ENCODE data around the gene EIF4EBP2.
A peak's percentile ranks its signal among the peaks of the same experiment; 100 is the strongest.

EIF4EBP2 gene

DNA sequence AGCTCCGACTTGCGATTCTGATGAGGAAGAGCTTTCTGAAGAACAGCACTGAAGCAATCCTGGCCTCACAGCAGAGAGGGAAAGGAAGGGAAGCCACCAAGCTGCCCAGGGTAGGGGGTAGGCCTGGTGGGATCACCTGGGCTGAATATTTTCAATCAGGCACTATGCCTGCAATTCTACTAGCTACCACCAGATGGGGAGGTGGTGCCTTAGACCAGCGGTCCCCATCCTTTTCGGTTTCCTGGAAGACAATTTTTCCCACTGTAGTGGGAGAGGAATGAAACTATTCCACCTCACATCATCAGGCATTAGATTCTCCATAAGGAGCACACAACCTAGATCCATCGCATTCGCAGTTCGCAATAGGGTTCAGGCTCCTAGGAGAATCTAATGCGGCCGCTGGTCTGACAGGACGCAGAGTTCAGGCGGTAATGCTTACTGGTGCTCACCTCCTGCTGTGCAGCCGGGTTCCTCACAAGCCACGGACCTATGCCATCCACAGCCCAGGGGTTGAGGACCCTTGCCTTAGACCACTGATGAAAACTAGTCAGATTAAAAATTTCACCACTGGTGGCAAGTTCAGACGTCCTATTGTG is 24.3 kb upstream of the EIF4EBP2 start:
- DNase-seq: no peak

DNA sequence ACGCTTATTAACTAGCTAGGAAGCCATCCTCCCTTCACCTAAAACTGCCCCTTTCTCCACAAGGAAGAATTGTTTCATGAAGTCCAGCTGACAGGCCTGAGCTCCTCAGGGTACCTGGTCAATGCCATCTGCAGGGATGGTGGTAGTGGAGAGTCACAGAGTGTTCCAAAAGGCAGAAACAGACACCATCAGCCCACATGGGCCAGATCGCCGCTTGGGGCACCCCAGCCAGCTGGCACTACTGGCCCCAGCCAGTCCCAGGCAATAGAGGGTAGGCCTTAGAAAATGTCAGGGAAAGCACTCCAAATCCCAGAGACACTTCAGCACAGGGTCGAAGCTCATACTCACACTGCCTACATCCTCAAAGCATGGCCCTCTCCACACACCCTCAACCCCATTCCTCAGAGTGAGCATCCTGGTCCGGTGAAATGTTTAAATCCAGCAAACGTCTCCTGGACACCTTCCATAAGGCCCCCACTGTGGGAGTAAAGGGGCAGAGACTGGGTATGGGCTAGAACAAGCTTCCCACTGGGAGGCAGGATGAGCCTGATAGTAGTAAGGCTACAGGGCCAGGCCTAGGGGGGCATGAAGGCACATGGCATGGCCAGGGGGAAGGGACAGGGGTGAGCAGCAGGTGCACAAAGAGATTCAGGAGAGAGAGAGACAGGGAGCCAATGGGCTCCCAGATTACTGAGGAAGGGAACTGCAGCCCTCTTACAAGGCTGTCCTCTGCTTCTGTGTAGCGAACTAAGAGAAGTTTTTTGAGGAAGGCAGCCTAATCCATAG is 23.4 kb upstream of the EIF4EBP2 start:
- DNase-seq: no peak

DNA sequence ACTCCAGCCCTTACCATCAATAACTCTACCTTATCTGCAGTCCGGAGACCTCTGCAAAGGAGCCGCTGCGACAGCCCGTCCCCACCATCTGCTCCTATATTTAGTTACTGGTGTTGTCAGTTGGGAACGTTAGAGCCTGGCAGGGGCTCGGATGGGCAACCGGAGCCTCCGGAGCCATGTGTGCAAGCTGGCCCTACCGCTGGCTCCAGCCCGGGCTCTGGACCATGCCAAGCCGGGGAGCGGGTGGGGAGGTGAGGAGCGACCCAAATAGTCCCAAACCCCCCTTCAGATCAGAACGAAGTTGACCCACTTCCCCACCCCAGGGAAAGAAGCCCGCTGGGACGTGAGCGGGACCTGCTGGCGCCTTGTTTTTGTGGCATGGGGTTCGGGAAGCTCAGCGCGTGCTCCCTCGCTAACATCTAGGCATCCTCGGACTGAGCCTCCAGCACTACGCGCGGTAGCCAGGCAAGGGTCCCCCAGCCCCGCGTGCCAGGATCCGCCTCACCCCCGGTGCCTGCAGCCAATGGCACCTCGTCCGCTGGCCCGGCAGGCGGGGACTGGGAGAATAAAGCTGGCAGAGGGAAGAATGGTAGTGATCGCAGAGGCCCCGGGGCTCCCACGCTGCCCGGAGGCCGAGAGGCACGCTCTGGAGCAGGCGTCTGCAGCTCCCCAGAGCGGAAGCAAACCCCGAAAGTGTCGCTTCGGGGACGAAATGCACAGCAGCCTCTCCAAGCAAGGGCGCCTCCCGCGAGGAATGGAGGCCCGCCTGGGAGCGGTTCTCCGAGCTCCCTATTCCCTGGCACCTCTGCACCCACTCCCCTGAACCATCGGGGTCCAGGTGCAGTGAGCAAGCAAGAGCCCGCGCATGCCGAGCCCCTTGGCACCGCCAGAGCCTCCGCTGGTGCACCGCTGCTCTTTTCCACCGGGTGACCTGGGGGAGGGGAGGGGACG is 22.2 kb upstream of the EIF4EBP2 start:
- no peak for DNase-seq

DNA sequence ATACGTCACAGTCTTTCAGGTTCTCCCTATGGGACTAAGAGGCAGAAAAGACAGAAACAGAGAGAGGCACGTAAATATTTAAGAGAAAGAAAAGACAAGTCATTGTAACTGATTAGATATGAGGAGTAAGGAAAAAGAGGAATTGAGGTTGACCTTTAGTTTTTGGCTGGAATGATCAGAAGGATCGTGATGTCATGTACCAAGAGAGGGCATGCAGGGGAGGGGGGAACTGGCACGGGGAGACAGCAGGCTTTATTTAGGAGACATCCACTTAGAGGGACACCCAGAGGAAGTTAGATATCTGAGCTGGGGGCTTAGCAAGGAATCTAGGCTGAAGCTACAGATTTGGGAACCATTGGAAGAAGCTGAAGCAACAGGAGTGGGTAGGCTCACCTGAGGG is 12.3 kb upstream of the EIF4EBP2 start:
- no peak for DNase-seq

DNA sequence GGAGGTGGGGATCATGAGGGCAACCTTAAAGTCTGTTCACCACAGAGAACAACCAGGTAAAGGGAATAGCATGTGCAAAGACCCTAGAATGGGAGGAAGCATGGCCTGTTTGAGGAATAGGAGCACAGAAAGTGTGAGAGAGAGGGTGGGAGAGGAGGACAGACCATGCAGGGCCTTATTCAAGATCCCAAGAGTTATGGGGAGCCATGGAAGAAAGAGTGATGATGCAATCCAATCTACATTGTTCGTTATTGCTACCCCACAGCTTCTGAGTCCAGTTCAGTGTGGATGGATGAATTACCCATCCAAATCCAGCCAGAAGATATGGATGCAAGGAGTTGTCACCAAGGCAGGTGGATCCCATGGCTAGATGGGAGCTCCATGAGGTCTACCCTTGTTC is 7.8 kb upstream of the EIF4EBP2 start:
- DNase-seq: no peak

DNA sequence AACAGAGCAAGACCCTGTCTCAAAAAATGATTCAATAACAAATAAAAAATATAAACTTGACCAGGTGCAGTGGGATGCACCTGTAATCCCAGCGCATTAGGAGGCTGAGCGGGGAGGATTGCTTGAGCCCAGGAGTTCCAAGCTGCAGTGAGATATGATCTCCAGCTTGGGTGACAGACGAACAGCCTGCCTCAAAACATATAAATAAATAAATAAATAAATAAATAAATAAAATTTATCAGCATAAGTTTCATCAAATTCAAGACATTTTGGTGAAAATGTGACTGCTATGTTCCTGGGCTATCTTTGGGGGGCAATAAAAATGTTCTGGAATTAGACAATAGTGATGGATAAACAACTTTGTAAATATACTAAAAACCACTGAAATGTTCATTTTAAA is 4.8 kb upstream of the EIF4EBP2 start:
- DNase-seq: no peak

DNA sequence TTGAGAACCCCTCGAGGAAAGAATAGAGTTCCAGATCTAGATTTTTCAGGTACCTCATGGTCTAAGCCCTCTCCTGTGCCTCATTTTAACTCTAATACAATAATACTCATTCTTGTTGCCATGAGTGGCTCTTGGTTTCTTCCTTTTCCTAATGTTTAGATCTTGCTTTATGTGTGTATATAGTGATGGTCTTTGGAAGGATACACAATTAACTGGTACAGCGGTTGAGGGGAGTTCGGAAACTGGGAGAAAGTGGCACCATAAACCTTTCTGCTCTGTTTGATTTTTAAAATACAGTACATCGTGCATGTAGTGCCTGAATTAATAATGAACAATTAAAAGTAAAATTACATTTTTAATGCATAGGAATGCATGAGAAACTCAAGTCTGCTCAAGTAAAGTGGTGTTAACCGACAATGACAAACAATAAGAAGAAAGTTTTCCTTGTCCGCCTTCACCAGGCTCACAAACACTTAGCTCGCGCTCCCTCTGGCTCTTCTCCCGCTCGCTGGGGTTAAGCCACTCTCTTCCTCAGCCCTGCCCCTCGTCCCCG is 386 bp upstream of the EIF4EBP2 start:
- DNase-seq: peak; percentile 5

DNA sequence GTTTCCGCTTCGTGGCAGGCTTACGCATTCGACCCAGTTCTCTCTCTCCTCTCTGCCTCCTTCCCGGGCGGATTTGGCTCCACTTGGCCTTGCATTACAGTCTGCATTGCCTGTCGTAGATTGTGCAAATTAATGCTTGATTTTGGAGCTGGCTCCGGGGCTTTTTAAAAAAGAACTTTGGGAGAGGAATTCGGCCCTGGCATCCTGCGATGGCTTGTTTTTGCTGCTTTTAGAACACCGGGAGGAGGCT is 767 bp downstream of the EIF4EBP2 start:
- DNase-seq: no peak

DNA sequence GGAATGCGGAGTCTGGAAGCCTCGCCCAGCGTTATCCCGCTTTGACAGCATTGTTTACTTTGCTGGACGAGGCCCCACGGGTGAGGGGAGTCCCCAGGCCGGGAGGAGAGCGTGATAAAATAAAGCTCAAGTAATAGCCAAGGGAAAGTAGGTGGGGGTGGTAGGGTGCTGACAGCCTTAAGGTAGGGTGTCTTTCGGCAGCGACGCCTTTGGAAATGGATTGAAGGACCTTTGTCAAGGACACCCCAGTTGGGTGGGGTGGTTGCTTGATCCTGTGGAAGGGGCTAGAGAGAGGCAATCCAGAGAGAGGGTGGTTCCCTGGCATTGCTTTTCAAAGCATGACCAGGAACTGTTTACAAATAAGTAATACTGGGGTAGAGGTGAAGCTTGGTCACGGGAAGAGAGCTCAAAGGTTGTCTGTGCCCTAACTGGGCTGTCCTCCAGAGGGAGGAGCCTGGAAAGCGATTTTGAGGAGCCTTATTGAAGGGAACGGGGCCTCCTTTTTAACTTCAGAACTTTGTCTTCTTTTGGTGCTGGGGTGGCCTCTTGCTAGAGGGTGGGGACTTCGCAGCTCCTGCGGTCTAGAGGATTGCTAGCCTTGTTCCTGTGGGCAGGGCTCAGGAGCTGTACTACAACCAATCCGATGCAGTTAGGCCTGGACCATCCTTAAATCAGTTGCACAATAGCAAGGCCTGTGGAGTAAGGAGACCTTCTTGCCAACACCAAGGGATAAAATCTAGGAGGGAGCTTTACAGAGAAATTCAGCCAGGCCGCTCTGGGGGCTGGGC is 1.3 kb downstream of the EIF4EBP2 start:
- peak; percentile 49 for DNase-seq

DNA sequence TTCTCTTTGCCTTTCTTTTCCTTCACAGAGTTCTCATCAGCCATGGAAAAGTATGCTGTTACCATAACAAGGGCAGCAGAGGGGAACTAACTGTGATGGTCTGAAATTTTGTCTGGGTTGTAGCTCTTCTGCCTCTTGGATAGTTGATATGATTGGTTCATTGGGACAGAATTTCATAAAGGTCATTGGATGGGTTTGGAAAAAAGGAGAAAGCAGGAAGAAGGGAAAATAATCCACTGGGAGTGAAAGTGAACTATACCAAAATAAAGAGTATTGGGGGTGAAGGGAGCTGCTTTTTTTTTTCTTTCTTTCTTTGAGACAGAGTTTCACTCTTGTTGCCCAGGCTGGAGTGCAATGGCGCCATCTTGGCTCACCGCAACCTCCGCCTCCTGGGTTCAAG is 5.8 kb downstream of the EIF4EBP2 start:
- DNase-seq: no peak

DNA sequence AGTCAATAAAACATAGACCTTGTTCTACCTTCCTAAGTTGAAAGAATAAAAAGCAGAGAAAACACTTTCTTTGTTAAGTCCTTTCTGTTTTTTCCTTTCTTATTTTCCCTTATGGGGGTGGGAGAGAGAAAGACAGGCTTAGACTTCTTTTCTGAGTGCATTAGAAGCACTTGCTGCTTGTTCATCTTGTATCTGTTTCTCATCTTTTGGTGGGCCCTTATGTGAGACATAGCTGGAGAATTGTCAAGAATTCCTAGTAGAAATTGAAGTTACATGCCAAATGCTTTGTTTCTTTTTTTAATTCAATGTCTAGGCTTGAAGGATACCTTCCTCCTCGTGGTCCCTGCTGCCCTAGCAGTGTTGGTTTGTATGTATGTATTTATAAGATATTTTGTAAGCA is 6.7 kb downstream of the EIF4EBP2 start:
- no peak for DNase-seq

DNA sequence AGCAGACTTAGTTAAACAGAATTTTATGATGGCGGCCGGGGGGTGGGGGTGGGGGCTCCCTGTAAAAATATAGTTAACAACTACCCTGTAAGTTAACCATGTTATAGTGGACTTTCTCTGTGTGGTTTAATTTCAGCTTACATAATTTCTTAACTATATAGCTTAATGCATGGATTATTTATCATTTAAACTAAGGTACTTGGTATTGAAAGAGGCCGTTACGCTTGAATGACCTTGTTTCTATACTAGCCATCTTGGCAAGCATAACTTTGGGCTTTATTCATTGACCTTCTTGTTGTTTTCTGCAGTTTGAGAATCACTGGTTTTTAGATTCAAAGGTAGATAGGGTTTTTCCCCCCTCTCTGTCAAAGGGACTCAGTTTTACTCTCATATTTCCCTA is 8.4 kb downstream of the EIF4EBP2 start:
- DNase-seq: no peak

DNA sequence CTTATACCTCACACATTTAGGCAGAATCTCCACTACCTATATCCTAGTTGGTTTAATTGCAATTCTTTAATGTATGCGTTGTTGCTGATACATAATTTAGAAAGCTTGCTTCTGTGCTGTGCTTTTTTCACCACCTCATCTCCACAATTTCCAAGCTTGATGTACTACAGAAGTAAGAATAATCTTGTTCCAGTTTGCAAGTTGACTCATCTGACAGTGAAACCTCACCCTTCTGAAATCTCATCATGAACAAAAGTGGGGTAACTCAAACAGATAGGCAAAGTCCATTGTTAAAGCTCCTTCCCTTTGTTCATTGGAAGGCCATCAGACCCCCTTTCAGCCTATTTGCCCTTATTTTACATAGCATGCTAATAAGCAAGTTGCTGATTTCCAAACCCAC is 13.6 kb downstream of the EIF4EBP2 start:
- no peak for DNase-seq

DNA sequence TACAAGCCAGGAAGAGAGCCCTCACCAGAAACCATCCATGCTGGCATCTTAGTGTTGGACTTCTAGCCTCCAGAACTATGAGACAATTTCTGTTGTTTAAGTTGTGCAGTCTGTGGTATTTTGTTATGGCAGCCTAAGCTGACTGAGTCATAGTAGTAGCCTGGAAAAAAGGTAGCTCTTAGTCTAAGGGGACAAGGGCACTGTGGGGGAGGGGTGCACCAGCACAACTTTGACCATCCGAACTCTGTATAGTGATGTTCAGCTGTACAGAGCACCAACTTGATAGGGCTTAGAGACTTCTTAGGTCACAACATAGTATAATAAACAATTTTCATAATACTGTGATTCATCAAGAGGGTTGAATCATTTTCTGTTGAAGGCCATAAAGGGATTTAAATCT is 14.3 kb downstream of the EIF4EBP2 start:
- DNase-seq: no peak

DNA sequence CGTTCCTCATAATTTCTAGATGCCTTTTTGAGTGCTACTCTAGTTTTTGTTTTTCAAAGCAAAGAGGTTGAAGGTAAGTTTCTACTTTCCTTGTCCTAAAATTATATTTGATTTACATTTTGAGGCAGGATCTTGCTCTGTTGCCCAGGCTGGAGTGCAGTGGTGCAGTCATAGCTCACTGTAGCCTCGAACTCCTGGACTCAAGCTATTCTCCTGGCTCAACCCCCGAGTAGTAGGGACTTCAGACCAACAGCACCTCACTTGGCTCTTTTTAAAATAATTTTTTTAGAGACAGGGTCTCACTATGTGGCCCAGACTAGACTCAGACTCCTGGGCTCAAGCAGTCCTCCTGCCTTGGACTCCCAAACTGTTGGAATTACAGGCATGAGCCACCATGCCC is 14.8 kb downstream of the EIF4EBP2 start:
- no peak for DNase-seq

DNA sequence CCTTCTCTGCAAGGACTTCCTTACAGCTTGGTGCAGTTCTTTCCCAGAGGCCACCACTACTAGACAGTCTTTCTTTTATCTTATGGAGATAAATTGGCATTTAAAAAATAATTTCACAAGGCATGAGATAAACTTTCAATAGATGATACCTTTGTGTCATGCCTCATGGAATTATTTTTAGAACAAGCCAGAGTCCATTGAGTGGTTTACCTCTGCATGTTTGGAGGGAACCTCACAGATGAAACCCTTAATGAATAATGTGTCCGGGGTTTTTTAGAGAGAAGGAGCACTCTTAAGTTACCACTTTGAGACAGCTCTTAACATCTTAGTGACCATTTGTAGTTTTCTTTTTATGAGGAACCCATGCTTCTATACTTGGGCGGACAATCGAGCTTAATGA is 20.4 kb downstream of the EIF4EBP2 start:
- DNase-seq: no peak

DNA sequence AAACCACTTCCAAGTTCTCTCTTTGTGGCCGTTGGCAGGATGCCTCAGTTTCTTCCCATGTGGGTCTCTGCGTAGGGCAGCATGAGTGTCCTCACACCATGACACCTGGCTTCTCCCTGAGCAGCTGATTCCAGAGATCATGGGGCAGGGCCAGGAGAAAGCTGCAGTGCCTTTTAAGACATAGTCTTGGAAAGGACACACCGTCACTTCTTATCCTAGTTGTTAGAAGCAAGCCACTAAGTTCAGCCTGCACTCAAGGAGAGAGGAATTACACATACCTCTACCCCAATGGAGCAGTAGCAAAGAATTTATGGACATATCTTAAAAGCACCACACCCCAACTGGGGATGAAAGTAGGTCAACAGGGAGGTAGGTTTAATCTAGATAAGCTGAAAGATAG is 21.2 kb downstream of the EIF4EBP2 start:
- no peak for DNase-seq

DNA sequence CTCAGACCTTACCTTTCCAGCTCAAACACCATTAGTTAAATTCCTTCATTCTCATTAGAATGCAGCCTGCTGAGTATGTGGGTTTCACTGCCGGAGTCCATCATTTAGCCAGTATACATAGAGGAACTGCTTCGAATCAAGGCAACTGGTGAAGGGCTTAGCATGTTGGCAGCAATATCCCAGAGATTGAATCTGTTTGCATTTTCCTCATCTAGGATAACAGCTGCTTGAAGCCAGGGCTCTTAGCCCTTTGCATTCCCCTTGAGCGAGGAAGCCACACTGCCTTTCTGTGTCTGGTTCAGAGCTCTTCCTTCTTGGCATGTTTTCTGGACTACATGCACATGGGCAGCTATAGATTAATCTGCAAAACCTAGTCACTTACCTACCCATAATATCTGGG is 22.9 kb downstream of the EIF4EBP2 start:
- no peak for DNase-seq

DNA sequence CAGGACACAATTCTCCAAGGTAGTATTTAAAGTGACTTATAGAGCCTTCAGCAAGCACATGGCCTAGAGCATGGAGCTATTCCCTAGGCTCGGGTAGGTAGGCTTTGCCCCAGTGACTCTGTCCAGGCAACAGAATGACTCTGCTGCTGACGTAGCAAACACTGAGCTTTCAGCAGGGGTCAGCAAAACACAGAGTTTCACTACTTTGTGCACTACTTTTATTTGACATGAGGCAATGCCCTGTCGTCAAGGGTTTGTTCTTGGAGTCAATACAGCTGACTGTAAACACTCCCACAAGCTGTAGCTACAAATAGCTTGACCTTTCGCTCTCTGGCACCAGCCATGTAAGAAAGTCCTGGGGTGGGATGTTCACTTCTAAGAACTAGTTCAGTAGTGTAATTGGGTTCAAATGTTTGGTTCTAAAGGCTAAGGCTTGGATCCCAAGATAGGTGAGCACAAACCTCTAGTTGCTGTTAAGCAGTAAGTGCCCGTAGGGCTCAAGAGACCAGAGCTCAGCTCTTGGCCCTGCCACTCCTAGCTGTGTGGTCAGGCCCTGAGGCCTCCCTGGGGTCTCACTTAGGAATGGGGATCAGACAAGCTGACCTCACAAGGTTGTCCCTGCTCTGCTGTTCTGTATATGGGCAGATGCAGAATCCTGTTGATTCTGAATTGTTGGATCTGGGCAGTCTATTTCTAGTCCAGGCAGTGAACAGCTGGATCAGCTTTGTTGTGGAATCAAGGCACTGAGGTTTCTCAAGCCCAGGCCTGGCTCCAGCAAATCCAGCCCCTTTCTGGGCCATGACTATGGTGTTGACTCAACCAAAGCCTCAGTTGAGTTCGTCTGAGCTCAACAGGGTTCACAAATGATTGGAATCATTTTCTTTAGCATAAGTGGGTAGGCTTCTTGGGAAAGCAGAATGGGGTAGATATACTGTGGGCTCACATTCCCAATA is 26.8 kb downstream of the EIF4EBP2 start:
- DNase-seq: no peak

DNA sequence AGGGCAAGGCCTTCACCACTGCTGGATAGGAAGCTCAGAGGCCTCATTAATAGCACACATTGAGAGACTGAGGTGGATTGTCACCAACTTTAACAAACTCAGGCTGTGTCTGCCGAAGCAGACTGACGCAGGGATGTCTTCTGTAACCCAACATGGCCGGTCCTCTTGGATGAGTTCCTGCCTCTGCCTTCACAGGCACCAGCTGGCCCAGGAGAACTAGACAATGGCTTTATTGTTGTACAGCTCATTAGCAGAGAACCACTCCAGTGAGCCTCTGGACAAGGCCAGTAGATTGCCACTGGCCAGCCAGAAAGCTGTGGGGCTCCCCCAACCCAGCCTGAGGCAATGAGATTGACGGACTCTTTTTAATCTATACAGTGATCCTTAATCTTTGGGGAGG is 28.2 kb downstream of the EIF4EBP2 start:
- DNase-seq: no peak

DNA sequence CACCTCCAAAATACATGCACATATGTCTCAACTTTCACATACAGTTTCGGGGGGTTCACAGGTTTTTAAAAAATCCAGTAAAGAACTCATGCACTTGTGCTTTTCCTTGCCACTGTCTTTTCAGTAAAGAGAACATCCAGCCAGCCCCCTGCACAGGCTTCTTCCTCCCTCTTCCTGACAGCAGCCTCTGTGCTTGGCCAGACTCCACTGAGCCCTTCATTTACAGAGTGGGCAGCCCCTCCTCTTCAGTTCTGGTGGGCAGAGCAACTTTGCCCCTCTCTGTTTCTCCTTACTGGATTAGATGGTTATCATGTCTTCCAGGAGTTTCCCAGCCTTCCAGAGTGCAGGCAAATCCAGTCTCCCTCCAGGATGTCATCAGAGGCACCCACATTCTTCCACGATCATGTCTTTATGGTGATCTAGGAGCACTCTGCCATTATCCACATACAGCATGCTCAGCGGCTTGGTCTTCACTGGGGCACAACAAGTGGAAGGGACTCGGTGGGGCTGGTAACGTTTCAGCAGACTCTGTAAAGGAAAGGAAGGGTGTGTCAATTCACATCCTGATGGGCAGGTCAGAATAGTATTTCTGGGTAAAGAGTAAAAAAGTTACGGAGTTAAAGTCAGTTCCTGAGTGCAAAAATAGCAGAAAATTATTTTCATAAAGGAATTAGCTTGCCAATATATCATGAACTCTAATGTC is 28.8 kb downstream of the EIF4EBP2 start:
- peak; percentile 17 for DNase-seq

Data from CD4-positive, alpha-beta T cell treated with Interleukin-10 for 1 hour (primary cell).